Activated gamma-delta T cell treated with anti-CD3 and anti-CD28 coated beads, Interleukin-2, amount 50 U/mL, for 16 hours (primary cell): ENCODE results near the gene AFDN.
"Not testable (repeated sequence)": the region's sequence is repeated elsewhere in the genome, so short reads cannot be mapped to it uniquely, and the experiment has no call there.

Source experiments
- DNase-seq: peaks from one replicate; pipeline ENCODE4 v3.0.0-alpha.2; 2020; ENCODE audit warnings: low read depth

Gene AFDN

DNA sequence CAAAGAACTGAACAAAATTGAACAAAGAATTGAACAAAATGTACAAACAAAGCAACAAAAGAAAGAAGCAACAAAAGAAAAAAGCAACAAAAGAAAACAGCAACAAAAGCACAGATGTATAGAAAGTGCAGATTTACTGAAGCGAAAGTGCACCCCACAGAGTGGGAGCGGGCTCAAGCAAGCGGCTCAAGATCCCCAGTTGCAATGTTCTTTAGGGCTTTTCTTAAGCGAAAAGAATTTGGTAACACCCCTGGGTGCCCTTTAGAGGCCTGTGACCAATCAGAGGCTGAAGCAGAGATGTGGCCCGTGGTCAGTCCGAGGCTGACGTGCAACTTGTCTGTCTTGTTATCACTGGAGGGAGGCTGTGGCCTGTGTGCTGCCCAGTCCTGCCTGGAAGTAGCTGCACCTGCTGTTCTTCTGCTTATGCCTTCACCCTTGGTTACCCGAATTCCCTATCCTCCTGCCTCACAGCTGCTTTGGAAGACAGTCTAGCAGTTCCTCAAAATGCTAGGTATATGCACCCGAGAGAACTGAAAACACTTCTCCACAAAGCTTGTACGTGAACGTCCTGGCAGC, 157.5 kb downstream of the AFDN start:
- no peak for DNase-seq

- no peak for DNase-seq
These were observed 158.3 kb downstream of the AFDN start for GRCh38 chr6:167984876-167985604.

- no peak for DNase-seq
These were observed 159.3 kb downstream of the AFDN start for GRCh38 chr6:167985911-167986595.

- no peak for DNase-seq
These were observed 160.9 kb downstream of the AFDN start for GRCh38 chr6:167987396-167988153.

DNA sequence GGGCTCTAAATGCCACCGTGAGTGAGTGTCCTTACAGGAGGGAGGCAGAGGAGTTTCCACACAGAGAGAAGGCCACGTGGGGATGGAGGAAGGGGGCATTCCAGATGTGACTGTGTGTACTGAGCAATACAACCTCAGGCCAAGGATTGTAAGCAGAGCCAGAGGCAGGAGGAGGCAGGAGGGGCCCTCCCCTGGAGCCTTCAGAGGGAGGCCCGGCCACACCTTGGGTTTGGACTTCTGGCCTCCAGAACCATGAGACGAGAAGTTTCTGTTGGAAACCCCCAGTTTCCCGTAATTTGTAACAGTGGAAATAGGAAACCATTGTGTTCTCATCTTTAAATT, 161.4 kb downstream of the AFDN start:
- DNase-seq = no peak

- DNase-seq = no peak
These were observed 162.5 kb downstream of the AFDN start for GRCh38 chr6:167988945-167989841.

- DNase-seq = no peak
These were observed 163.6 kb downstream of the AFDN start for GRCh38 chr6:167990016-167990945.

DNA sequence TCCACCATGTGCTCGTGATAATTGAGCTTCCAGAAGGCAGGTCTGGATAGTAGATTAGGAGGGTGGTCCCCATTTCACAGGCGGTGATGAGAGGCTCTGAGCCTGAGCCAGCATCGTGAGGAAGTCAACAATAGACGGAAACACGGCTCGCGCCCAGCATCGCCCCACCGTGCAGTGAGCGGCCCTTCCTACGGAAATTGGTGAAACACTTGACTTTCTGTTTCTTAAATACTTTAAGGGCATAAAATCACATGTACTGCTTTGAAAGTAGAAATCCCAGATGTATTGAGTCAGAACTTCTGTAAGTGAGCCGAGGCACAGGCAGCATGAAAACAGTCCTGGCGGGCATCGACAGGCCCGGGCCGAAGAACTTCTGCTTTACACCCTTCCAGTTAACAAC, 166.5 kb downstream of the AFDN start:
- no peak for DNase-seq

GRCh38 chr6:167993831-167994230, 167.1 kb downstream of the AFDN start:
- no peak for DNase-seq

- no peak for DNase-seq
These were observed 168.6 kb downstream of the AFDN start for GRCh38 chr6:167995302-167995701.

DNA sequence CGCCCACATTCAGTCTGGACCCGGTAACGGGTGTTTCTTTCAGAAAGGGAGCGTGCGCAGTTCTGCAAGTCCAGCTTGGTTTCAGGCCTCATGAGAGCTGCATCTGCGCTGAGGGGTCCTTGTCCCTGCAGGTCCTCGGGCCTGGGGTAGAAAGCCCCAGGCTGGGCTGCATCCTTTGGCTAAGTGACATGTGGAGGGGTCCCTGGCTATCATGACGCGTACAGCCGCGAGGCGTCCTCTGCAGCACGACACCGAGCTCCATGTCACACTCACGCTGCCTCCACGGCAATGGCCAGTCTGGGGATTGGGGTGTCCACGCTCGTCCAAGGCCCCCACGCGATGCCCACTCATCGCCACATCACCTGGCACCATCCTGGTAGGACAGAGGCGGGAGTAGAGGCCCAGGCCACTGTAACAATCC, 169.0 kb downstream of the AFDN start:
- DNase-seq = no peak

DNA sequence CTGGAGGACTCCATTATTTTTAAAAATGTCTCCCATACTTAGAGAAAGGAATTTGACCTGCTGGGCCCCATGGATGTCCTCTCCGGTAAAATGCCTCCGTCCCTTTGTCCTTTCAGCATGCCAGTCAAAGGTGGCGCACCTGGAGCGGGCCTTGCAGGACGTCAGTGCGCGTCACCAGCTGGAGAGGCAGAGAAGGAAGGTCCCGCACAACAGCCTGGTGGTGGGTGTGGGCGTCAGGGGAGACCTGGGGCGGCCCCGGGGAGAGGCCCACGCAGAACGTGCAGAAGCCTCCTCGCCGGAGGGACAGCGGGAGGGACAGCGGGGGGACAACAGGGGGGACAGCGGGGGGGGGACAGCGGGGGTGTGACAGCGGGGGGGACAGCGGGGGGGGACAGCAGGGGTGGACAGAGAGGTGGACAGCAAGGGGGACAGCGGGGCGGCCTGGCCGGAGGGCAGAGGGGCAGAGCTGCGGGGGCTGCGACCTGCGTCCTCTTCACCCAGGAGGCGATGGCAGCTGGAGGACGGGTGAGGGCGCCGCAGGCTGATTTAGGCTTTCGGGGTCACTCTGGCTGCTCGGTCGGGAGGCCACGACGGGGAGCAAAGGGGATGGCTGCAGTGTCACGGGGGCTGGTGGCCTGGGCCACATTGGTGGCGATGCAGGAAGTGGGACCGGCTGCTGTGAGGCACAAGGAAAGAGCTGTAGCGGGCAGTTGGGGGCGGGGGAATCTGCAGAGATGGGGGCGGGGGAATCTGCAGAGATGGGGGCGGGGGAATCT, 169.9 kb downstream of the AFDN start:
- no peak for DNase-seq

DNA sequence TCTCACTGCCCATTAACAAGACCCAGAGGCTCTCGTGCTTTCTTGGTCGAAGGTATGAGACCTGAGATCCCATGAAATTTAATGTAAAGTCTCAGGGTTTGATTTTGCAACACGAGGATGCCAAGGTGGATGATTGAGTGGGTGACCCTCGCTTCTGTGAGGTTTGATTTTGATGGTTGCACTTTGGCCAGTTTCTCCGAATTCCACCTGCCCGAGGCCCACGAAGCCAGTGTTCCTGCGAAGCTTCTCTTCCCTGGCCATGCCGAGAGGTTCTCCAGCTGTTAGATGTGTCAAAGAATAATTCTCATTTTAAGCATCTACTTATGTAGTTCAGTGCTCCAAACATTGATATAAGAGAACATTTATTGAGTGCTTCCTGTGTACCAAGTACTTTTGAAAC, 170.9 kb downstream of the AFDN start, which contains the start of gene KIF25:
KIF25 (plus strand) TSS at position 30 of the 400 bp plus-strand sequence. CDS start 31,915 bp downstream, outside the sequence.
- no peak for DNase-seq

DNA sequence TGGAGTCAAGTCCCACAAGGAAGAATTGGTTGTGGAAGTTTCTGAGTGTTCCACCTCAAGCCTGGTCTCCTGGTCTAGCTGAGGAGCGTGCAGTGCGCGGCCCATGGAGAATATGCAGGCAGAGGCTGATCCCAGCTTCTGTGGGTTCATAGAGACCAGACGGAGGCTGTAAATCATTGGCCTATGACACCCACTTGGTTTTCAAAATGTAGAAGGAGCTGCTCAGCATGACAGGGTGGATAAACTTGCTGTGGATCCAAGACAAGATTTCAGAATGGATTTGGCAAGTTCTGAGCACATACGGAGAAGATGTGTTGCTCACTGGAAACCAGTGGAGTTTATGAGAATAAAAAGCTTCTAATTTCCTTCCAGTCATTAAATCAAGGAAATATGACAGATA, 171.5 kb downstream of the AFDN start:
- DNase-seq = no peak

DNA sequence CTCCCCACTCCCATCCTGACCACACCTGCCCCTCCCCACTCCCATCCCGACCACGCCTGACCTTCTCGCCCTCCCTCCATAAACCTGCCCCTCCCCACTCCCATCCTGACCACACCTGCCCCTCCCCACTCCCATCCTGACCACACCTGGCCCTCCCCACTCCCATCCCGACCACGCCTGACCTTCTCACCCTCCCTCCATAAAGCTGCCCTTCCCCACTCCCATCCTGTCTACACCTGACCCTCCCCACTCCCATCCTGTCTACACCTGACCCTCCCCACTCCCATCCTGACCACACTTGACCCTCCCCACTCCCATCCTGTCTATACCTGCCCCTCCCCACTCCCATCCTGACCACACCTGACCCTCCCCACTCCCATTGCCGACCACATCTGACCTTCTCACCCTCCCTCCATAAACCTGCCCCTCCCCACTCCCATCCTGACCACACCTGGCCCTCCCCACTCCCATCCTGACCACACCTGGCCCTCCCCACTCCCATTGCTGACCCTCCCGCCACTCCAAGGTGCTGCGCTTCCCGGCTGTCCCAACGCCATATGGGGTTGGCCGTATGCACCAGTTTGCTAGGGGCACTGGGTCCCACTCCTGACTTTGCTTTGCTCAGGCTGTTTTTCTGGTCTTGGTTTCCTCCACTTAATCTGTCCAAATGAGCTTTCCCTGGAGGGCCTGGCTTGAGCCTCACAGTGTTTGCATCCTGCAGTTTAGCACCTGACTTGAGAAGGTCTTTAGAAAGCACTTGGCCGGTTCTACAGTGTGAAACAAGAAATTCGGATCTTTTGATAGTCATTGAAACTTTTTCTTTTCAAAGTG, 173.7 kb downstream of the AFDN start:
- no peak for DNase-seq

- DNase-seq = no peak
These were observed 174.3 kb downstream of the AFDN start for GRCh38 chr6:168001029-168001332.

GRCh38 chr6:168001514-168001913, 174.8 kb downstream of the AFDN start:
- not testable (repeated sequence) for DNase-seq

GRCh38 chr6:168002804-168003203, 176.1 kb downstream of the AFDN start:
- no peak for DNase-seq

- DNase-seq = no peak
These were observed 177.3 kb downstream of the AFDN start for GRCh38 chr6:168004023-168004422.
